Measurements from ENCODE around the gene AGAP9.
A peak's percentile ranks its signal among the peaks of the same experiment; 100 is the strongest.
"Not testable (repeated sequence)": the region's sequence is repeated elsewhere in the genome, so short reads cannot be mapped to it uniquely, and the experiment has no call there.

Gene AGAP9

DNA sequence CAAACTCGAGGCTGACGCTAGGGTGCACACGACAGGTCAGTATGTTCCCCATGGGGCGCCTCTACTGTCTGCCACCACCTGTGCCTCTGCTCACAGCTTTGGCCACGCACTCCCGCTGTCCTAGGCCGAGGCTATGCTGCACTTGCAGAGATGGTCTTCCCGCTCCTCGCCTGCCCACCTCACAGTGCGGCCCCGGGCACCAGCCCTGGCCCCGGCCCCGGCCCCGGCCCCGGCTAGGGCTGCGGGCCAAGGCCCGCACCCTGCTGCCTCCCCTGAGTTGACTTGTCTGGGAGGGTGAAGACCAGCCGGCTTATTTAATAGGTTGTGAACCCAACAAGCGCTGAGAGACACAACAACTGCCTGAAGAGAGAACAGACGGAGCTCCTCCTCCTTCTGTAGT is at the start of gene AGAP9:
Gene AGAP9, minus strand, starts transcription at position 164 of the 400 bp plus-strand sequence. Its CDS starts 112 bp downstream, at position 52.
- H3K27me3 ChIP-seq (replicated peaks); H3K27ac ChIP-seq; DNase-seq; H3K4me3 ChIP-seq (ENCODE audit: low read depth, low read length); H3K36me3 ChIP-seq (replicated peaks); in situ Hi-C loops (cut with HindIII; ENCODE audit: low pct_ligation_motif_present, low sequenced_read_pairs): not testable (repeated sequence)

DNA sequence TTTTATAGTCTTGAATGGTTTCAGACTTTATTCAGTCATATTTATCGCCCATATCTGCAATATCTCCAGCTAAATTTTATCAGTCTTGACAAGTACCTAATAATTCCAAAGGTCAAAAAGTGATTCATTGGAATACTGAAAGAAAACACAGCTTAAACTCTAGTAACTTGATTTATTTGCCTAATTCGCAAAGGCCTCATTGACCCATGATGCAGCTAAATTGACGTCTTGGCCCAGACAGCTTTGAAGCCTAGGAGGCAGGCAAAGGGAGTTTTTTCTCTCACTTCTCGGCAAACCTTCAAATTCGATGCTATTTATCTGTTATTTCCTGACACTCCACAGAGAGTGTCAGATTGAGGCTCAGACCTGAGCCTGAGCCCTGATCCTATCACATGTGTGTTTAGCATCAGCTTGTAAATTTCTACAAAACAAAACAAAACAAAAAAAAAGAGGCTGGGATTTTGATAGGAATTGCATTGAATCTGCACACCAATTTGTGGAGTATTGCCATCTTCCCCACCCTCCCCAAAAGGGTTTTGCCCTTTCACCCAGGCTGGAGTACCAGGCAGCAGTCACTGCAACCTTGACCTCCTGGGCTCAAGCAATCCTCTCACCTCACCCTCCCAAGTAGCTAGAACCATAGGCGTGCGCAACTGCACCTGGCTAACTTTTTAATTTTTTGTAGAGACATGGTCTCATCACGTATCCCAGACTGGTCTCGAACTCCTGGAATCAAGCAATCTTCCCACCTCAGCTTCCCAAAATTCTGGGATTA is 47.9 kb upstream of the AGAP9 start:
- H3K27me3 ChIP-seq (replicated peaks); H3K36me3 ChIP-seq (replicated peaks); DNase-seq; H3K4me3 ChIP-seq (ENCODE audit: low read depth, low read length); H3K27ac ChIP-seq; in situ Hi-C loops (cut with HindIII; ENCODE audit: low pct_ligation_motif_present, low sequenced_read_pairs): not testable (repeated sequence)

DNA sequence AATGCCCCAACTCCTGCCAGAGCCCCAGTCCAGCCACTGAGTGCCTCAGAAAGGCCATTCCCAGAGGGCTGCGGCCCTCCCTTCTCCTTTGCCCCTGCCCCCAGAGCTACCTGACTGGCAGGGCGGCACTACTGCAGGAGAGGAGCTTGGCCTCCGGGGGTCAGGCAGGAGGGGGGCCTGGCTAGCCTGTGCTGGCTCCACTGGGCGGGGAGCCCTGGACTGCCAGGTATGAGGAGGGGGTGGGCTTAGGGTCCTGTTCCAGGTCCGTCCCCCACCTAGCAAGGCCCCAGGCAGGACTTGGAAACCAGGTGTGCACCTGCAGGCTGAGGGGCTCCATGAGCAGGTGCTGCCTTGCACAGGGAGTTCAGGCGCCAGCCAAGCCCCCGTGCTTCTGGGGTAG is 43.3 kb upstream of the AGAP9 start:
- H3K36me3 ChIP-seq (replicated peaks); H3K27ac ChIP-seq; in situ Hi-C loops (cut with HindIII; ENCODE audit: low pct_ligation_motif_present, low sequenced_read_pairs); H3K4me3 ChIP-seq (ENCODE audit: low read depth, low read length); H3K27me3 ChIP-seq (replicated peaks); DNase-seq: not testable (repeated sequence)

DNA sequence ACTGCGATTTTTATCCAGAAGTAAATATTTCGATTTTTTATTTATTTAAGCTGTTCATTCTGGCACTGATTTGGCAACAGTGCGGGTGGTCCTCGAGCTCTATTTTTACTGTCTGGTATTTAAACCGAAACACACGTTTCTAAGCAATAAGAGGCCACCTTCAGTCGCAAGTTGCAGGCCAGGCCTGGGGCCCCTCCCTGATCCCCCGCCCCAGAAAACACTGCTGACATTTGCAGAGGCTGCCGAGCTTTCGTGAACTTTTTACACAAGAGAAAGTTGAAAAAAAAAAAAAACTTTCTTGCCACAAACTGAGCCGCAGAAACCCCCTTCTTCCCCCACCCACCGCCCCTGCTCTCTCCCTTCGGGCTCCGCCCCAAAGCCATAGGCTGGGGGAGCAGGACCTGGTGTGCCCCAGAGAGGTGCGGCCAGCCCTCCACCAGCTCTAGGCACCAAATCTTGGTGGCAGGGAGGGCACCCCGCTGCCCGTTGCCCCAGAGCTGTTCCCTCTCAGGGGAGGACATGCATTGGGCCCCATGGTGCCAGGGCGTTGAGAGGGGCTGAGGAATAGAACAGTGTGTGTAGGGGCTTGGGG is 42.8 kb upstream of the AGAP9 start:
- H3K27me3 ChIP-seq (replicated peaks); H3K27ac ChIP-seq; H3K4me3 ChIP-seq (ENCODE audit: low read depth, low read length); DNase-seq; H3K36me3 ChIP-seq (replicated peaks); in situ Hi-C loops (cut with HindIII; ENCODE audit: low pct_ligation_motif_present, low sequenced_read_pairs): not testable (repeated sequence)

DNA sequence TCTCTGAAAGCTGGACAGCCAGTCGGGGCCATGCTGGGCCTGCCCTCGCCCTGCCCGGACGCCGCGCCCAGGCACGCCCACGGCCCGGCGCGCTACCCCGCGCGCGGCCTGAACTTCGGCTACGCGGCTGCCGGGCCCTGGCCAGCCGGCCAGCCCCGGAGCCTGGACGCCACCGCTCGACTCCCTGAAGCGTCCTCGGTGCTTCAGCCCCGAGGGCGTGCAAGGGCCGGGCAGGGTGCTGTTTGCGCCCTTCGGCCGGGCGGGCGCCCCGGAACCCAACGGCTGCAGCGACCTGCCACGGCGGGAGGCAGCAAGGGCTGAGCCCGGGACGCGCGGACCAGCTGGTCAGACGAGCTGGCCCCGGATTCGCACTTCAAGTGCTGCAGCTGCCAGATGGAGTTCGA is 42.1 kb upstream of the AGAP9 start:
- in situ Hi-C loops (cut with HindIII; ENCODE audit: low pct_ligation_motif_present, low sequenced_read_pairs); H3K27ac ChIP-seq; H3K27me3 ChIP-seq (replicated peaks); H3K4me3 ChIP-seq (ENCODE audit: low read depth, low read length); H3K36me3 ChIP-seq (replicated peaks); DNase-seq: not testable (repeated sequence)

GRCh38 chr10:47564953-47565352 is 41.5 kb upstream of the AGAP9 start:
- H3K36me3 ChIP-seq (replicated peaks); H3K27ac ChIP-seq; H3K4me3 ChIP-seq (ENCODE audit: low read depth, low read length); DNase-seq; in situ Hi-C loops (cut with HindIII; ENCODE audit: low pct_ligation_motif_present, low sequenced_read_pairs); H3K27me3 ChIP-seq (replicated peaks): not testable (repeated sequence)

DNA sequence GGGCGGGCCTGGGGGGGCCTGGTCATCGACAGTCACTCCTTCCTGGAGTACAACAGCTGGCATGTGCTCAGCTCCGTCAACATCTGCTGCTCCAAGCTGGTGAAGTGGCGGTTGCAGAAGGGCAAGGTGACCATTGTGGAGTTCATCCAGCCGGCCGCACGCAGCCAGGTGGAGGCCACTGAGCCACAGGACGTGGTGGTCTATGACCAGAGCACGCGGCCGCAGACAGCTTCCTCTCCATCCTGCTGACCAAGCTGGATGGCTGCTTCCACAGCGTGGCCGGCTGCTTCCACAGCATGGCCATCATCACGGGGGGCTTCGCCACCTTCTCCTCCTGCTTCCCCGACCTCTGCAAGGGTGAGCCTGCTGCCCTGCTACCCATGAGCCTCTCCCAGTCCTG is 40.9 kb upstream of the AGAP9 start:
- DNase-seq; H3K36me3 ChIP-seq (replicated peaks); H3K4me3 ChIP-seq (ENCODE audit: low read depth, low read length); H3K27me3 ChIP-seq (replicated peaks); H3K27ac ChIP-seq; in situ Hi-C loops (cut with HindIII; ENCODE audit: low pct_ligation_motif_present, low sequenced_read_pairs): not testable (repeated sequence)

GRCh38 chr10:47560452-47560851 is 37.0 kb upstream of the AGAP9 start:
- H3K4me3 ChIP-seq (ENCODE audit: low read depth, low read length); H3K27me3 ChIP-seq (replicated peaks); H3K36me3 ChIP-seq (replicated peaks); DNase-seq; in situ Hi-C loops (cut with HindIII; ENCODE audit: low pct_ligation_motif_present, low sequenced_read_pairs); H3K27ac ChIP-seq: not testable (repeated sequence)

DNA sequence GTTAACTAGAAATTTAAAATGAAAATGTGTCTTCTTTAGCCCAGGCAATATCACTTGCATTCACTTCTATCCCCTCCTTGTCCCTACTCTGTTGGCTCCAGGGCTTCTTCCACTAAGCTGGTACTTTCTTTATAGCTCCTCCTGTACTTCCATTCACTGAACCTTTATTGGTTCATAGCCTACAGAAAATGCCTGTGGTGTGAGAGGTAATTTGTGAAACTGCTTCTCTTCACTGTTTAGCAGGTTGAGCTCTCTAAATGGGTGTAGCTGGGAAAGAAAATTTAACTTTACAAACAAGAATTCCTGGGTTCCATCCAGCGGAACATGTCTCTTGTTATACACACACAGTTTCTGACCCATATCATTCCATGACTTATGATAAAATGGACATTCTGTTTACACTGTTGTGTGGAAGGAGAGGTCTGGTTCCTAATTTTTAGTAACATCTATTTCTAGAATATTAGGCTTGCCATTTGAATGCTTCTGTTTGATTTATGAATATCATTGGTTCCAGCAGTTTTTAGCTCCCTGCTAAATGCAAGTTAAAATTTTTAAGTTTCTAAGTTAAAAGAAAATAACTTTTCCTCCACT is 36.4 kb upstream of the AGAP9 start:
- H3K36me3 ChIP-seq (replicated peaks); H3K4me3 ChIP-seq (ENCODE audit: low read depth, low read length); DNase-seq; in situ Hi-C loops (cut with HindIII; ENCODE audit: low pct_ligation_motif_present, low sequenced_read_pairs); H3K27me3 ChIP-seq (replicated peaks): not testable (repeated sequence)
- H3K27ac ChIP-seq = peak overlapping the region; percentile 65

DNA sequence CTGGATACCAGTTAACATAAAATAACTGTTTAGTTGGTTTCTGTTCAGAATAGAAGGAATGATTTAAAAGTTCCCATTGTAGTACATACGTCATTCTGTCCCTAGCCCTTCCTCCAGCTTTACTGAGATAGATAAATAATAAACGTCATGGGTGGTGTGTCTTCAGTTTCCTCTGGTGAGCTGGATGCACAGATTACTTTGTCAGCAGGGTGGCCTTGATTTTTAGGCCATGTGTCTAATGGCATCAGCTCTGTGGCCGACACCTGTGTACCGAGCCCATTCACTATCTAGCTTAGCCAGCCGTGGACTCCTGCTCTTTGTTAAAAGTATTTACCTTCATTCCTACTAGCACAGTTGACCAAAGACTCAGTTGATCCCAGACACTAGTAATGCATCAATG is 34.7 kb upstream of the AGAP9 start:
- H3K27me3 ChIP-seq (replicated peaks); in situ Hi-C loops (cut with HindIII; ENCODE audit: low pct_ligation_motif_present, low sequenced_read_pairs); H3K4me3 ChIP-seq (ENCODE audit: low read depth, low read length); H3K36me3 ChIP-seq (replicated peaks): not testable (repeated sequence)
- H3K27ac ChIP-seq = peak overlapping the region; percentile 95
- DNase-seq = peak; percentile 81

DNA sequence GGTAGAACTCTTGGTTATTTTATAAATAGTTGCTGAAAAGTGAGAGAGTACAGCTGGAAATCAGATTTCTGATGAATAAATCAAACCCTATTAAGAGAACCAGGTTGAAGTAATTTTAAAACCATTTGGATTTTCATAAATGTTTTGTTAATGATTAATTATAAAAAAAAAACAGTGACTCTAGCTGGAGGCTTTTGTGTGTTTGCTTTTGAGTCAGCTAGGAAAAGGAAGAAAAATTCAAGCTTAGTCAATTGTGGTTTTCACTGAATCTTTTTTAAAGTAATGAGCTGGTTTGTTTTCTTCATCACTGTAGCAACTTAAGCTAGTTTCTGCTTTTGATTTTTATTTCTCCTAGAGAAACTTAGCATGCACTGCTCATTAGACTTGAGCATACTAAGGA is 34.2 kb upstream of the AGAP9 start:
- H3K4me3 ChIP-seq (ENCODE audit: low read depth, low read length); H3K27me3 ChIP-seq (replicated peaks); DNase-seq; in situ Hi-C loops (cut with HindIII; ENCODE audit: low pct_ligation_motif_present, low sequenced_read_pairs); H3K36me3 ChIP-seq (replicated peaks): not testable (repeated sequence)
- peak overlapping the region; percentile 95 for H3K27ac ChIP-seq

GRCh38 chr10:47555334-47555733 is 31.9 kb upstream of the AGAP9 start:
- in situ Hi-C loops (cut with HindIII; ENCODE audit: low pct_ligation_motif_present, low sequenced_read_pairs); H3K27ac ChIP-seq; DNase-seq; H3K4me3 ChIP-seq (ENCODE audit: low read depth, low read length); H3K27me3 ChIP-seq (replicated peaks); H3K36me3 ChIP-seq (replicated peaks): not testable (repeated sequence)

- not testable (repeated sequence) for H3K27me3 ChIP-seq (replicated peaks)
Observed at GRCh38 chr10:47554552-47554951, 31.1 kb upstream of the AGAP9 start.

GRCh38 chr10:47553860-47554247 is 30.4 kb upstream of the AGAP9 start:
- H3K4me3 ChIP-seq (ENCODE audit: low read depth, low read length) = peak overlapping the region; percentile 47
- DNase-seq; H3K27me3 ChIP-seq (replicated peaks); H3K27ac ChIP-seq; H3K36me3 ChIP-seq (replicated peaks); in situ Hi-C loops (cut with HindIII; ENCODE audit: low pct_ligation_motif_present, low sequenced_read_pairs): not testable (repeated sequence)

More at GRCh38 chr10:47554552-47554951, 31.1 kb upstream of the AGAP9 start:
- DNase-seq; H3K36me3 ChIP-seq (replicated peaks); H3K4me3 ChIP-seq (ENCODE audit: low read depth, low read length); H3K27ac ChIP-seq; in situ Hi-C loops (cut with HindIII; ENCODE audit: low pct_ligation_motif_present, low sequenced_read_pairs): not testable (repeated sequence)
